WTC11 (cell line): Measurements from ENCODE around the gene FARSA.

Experiments
- ATF1 ChIP-seq: sonication (generic); formaldehyde crosslinking; IDR thresholded peaks from 2 replicates; pipeline ENCODE4 v1.8.1; 2023; ENCODE audit warnings: mild to moderate bottlenecking, moderate library complexity, missing genetic modification reagents
- CTCF ChIP-seq: fragments of 200-600 bp; IDR thresholded peaks from 2 replicates; pipeline ENCODE4 v1.8.0; 2022; ENCODE audit warnings: antibody characterized with exemption
- ESRRA ChIP-seq: sonication (generic); formaldehyde crosslinking; IDR thresholded peaks from 2 replicates; pipeline ENCODE4 v1.8.1; 2022; ENCODE audit warnings: mild to moderate bottlenecking, missing genetic modification reagents, borderline replicate concordance
- SP1 ChIP-seq: sonication (generic); formaldehyde crosslinking; conservative IDR thresholded peaks from 2 replicates; pipeline ENCODE4 v1.8.1; 2022; ENCODE audit warnings: missing genetic modification reagents
- TF ChIP-seq, protein P1 (sequence below): sonication (generic); formaldehyde crosslinking; IDR thresholded peaks from 2 replicates; pipeline ENCODE4 v1.8.1; 2023; ENCODE audit warnings: mild to moderate bottlenecking, missing genetic modification reagents

DNA sequence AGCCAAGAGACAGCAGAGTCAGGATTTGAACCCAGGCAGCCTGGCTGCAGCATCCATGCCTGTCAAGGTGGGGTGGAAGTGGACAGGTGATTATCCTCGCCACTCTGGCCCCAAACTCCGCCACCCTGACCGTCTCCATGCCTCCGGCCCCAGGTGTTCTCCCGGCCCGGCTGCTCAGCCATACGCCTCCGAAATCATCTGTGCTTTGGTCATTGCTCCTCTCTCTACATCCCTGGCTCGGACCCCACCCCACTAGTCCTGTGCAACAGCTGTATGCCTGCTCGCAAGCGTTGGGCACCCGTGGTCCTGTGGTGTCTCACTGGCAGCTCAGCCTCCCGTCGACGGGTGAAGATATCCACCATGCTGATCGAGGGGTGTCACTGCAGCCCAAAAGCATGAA, 39.7 kb upstream of the FARSA start:
- no peak for TF ChIP-seq ESRRA
- TF ChIP-seq CTCF, result no peak
- TF ChIP-seq, protein P1, sequence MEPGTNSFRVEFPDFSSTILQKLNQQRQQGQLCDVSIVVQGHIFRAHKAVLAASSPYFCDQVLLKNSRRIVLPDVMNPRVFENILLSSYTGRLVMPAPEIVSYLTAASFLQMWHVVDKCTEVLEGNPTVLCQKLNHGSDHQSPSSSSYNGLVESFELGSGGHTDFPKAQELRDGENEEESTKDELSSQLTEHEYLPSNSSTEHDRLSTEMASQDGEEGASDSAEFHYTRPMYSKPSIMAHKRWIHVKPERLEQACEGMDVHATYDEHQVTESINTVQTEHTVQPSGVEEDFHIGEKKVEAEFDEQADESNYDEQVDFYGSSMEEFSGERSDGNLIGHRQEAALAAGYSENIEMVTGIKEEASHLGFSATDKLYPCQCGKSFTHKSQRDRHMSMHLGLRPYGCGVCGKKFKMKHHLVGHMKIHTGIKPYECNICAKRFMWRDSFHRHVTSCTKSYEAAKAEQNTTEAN (CRISPR knock-in tag), result no peak
- no peak for TF ChIP-seq SP1
- TF ChIP-seq ATF1 (CRISPR knock-in tag), result no peak
